K562 (cell line): Measurements from ENCODE around the gene OR10H5. TPM values are rescaled to one million over a fixed set of nuclear protein-coding genes. Genes with fewer than 3 reads are reported as not detected.

Source experiments
- ATAC-seq: fragments of 200-7000 bp; cut with Tn5 transposase; 3 replicates; pipeline ENCODE4 v1.9.1; 2020; ENCODE audit warnings: moderate library complexity
- BruUV-seq: library from RNA; stranded (reverse); fragments of 400-500 nt; replicated peaks from 2 replicates; lab custom pipeline; 2021; lab: Mats Ljungman, UMichigan
- CTCF ChIA-PET: fragments of 300-600 bp; formaldehyde crosslinking; extraction: SDS; loops from one replicate; lab custom pipeline; 2021; ENCODE audit warnings: low intra/inter-chr PET ratio; lab: Yijun Ruan, JAX
- POLR2A ChIA-PET: fragments of 300-600, 350-650 bp; sonication (Branson Sonifier 250); formaldehyde crosslinking; extraction: SDS; loops from one replicate; lab custom pipeline; 2021; ENCODE audit warnings: antibody characterized with exemption, inconsistent platforms; lab: Yijun Ruan, JAX
- DNase-seq, 4 experiments: peaks; one replicate each; pipeline versions ENCODE4 v3.0.0 to v3.0.0-alpha.2; 2011 to 2018; ENCODE audit warnings: low spot score in 3 of 4, mixed read lengths in 3 of 4; ENCODE audit errors: extremely low read depth in 1 of 4
- FAIRE-seq: peaks from 2 replicates; lab custom pipeline; 2011; peaks lifted over from hg19 to GRCh38; lab: Jason Lieb, UNC
- H2AFZ ChIP-seq: 2 replicates; pipeline ENCODE4 v1.6.0; 2011; ENCODE audit warnings: low read depth, low read length, control low read depth, inconsistent platforms
- H3K27ac ChIP-seq: fragments of 200-600 bp; 3 replicates; pipeline ENCODE4 v1.8.0; 2011; ENCODE audit warnings: low read depth, mild to moderate bottlenecking, control low read depth, inconsistent platforms, low read length, moderate library complexity, mixed read lengths; ENCODE audit errors: extremely low read depth
- H3K27me3 ChIP-seq, 2 experiments: fragments of 300-600 bp in 1 of 2; 2 replicates in 1 of 2; 3 replicates in 1 of 2; pipeline versions ENCODE4 v1.6.0 to v1.8.0; 2011; ENCODE audit warnings: inconsistent platforms in 2 of 2, low read length in 2 of 2, mild to moderate bottlenecking in 1 of 2, mixed read lengths in 1 of 2, moderate library complexity in 1 of 2; ENCODE audit not compliant: control insufficient read depth in 2 of 2, insufficient read depth in 2 of 2
- H3K36me3 ChIP-seq: fragments of 300-600 bp; 3 replicates; pipeline ENCODE4 v1.8.0; 2011; ENCODE audit warnings: mild to moderate bottlenecking, low read length, inconsistent platforms; ENCODE audit not compliant: control insufficient read depth, insufficient read depth
- H3K4me1 ChIP-seq, 2 experiments: fragments of 200-600 bp in 1 of 2; replicated peaks in 1 of 2; 2 replicates in 1 of 2; 3 replicates in 1 of 2; pipeline versions ENCODE4 v1.5.1 to v1.8.0; 2011; ENCODE audit warnings: inconsistent platforms in 2 of 2, low read length in 2 of 2, mild to moderate bottlenecking in 1 of 2, mixed read lengths in 1 of 2, moderate library complexity in 1 of 2; ENCODE audit not compliant: control insufficient read depth in 2 of 2, insufficient read depth in 2 of 2
- H3K4me2 ChIP-seq: 2 replicates; pipeline ENCODE4 v1.6.1; 2011; ENCODE audit warnings: low read length, control low read depth, inconsistent platforms, mixed read lengths; ENCODE audit not compliant: insufficient read depth
- H3K4me3 ChIP-seq: fragments of 200-600 bp; sonication (generic), shearing (Covaris generic); 2 replicates; pipeline ENCODE4 v1.5.1; 2016; ENCODE audit warnings: control low read depth, inconsistent platforms
- H3K79me2 ChIP-seq: fragments of 200-600 bp; 3 replicates; pipeline ENCODE4 v1.8.0; 2011; ENCODE audit warnings: low read length, inconsistent platforms; ENCODE audit not compliant: control insufficient read depth, insufficient read depth
- H3K9ac ChIP-seq, 2 experiments: 2 replicates each; pipeline versions ENCODE4 v1.6.0 to v1.6.1; 2011; ENCODE audit warnings: low read depth in 2 of 2, low read length in 2 of 2, control low read depth in 1 of 2, inconsistent platforms in 1 of 2, mild to moderate bottlenecking in 1 of 2, mixed read lengths in 1 of 2; ENCODE audit not compliant: insufficient read depth in 1 of 2
- H3K9me1 ChIP-seq: one replicate; pipeline ENCODE4 v1.6.0; 2011; ENCODE audit warnings: inconsistent platforms, mild to moderate bottlenecking, low read length, moderate library complexity; ENCODE audit not compliant: control insufficient read depth, insufficient read depth
- H3K9me3 ChIP-seq: replicated peaks from 2 replicates; pipeline ENCODE4 v1.5.1; 2011; ENCODE audit warnings: low read depth, low read length, inconsistent platforms; ENCODE audit not compliant: control insufficient read depth, insufficient read depth
- H4K20me1 ChIP-seq: replicated peaks from 2 replicates; pipeline ENCODE4 v1.6.1; 2011; ENCODE audit warnings: low read length, inconsistent platforms, mixed read lengths; ENCODE audit not compliant: control insufficient read depth, insufficient read depth
- DACH1 ChIP-seq: fragments of 450-650 bp; IDR thresholded peaks from 2 replicates; pipeline ENCODE4 v1.6.1; 2018; ENCODE audit not compliant: partially characterized antibody
- E4F1 ChIP-seq: fragments of 250-450 bp; sonication (Bioruptor Pico); IDR thresholded peaks from 2 replicates; pipeline ENCODE4 v1.5.0; 2021; ENCODE audit warnings: mild to moderate bottlenecking, borderline replicate concordance
- HDGF ChIP-seq: fragments of 450-650 bp; IDR thresholded peaks from 2 replicates; pipeline ENCODE4 v1.6.1; 2016
- KAT8 ChIP-seq: fragments of 450-650 bp; IDR thresholded peaks from 2 replicates; pipeline ENCODE4 v1.6.1; 2016; ENCODE audit warnings: low read depth, mild to moderate bottlenecking
- KDM5B ChIP-seq: fragments of 200-600 bp; sonication (generic); IDR thresholded peaks from 2 replicates; pipeline ENCODE4 v1.6.1; 2012; ENCODE audit warnings: low read depth, mild to moderate bottlenecking, moderate library complexity, low read length, control low read depth, inconsistent platforms; ENCODE audit not compliant: insufficient replicate concordance
- MBD2 ChIP-seq: sonication (generic); IDR thresholded peaks from 2 replicates; pipeline ENCODE4 v1.6.1; 2016; ENCODE audit warnings: low read depth, borderline replicate concordance
- PHTF2 ChIP-seq: fragments of 250-450 bp; sonication (Bioruptor Pico); IDR thresholded peaks from 2 replicates; pipeline ENCODE4 v1.5.0; 2021; ENCODE audit warnings: mild to moderate bottlenecking
- TARDBP ChIP-seq: fragments of 450-650 bp; IDR thresholded peaks from 2 replicates; pipeline ENCODE4 v1.6.1; 2016
- ZNF165 ChIP-seq: fragments of 250-450 bp; sonication (Bioruptor Pico); IDR thresholded peaks from 2 replicates; pipeline ENCODE4 v1.4.0; 2020; ENCODE audit warnings: borderline replicate concordance
- ZNF239 ChIP-seq: fragments of 250-450 bp; sonication (Bioruptor Pico); IDR thresholded peaks from 2 replicates; pipeline ENCODE4 v1.4.0; 2020; ENCODE audit warnings: mild to moderate bottlenecking
- ZNF431 ChIP-seq: sonication (generic); formaldehyde crosslinking; IDR thresholded peaks from 2 replicates; pipeline ENCODE4 v1.8.0; 2022; ENCODE audit warnings: mild to moderate bottlenecking, missing genetic modification reagents
- ZNF436 ChIP-seq: fragments of 250-450, 450-650 bp; sonication (Bioruptor Pico); formaldehyde crosslinking; IDR thresholded peaks from 2 replicates; pipeline ENCODE4 v1.7.0; 2020; ENCODE audit warnings: mild to moderate bottlenecking
- ZNF589 ChIP-seq: fragments of 200-800 bp; sonication (Bioruptor generic); IDR thresholded peaks from 2 replicates; pipeline ENCODE4 v1.6.1; 2016; ENCODE audit warnings: low read depth, missing genetic modification characterization, missing compliant biosample characterization
- WGBS: fragments of 100-300 bp; shearing (Covaris generic); methylation state at CpG from one replicate; pipeline ENCODE4 v1.1.6; 2016; ENCODE audit warnings: low coverage, mixed read lengths; ENCODE audit not compliant: insufficient coverage; ENCODE audit errors: missing lambda C conversion rate; 5-methylcytosine and 5-hydroxymethylcytosine counted together
- in situ Hi-C: fragments of 300-500 bp; cut with MboI; formaldehyde crosslinking; loops from 4 replicates; pipeline ENCODE4 v1.15.0; 2018; ENCODE audit warnings: inconsistent platforms, mixed read lengths
- intact Hi-C: fragments of 100-400 bp; cut with micrococcal nuclease; formaldehyde crosslinking; loops from 2 replicates; pipeline ENCODE4 v1.14.2; 2022
- polyA plus RNA-seq, 8 experiments: library from polyadenylated mRNA; depleted of rRNA in 4 of 8; stranded (reverse) in 5 of 8; unstranded in 3 of 8; fragments of >200 nt; fragmentation: Nextera tagmentation in 2 of 8; fragmentation: Illumina TruSeq in 1 of 8; extraction: Ambion mirVana in 2 of 8; extraction: Trizol in 1 of 8; gene quantifications; 2 replicates each; pipeline versions ENCODE4 v1.2.1 to v1.2.3, GENCODE V29; 2011 to 2014; ENCODE audit warnings: inconsistent platforms in 1 of 8, missing spikeins in 1 of 8
- total RNA-seq, 7 experiments: library from RNA; depleted of rRNA in 6 of 7; stranded (reverse); fragments of >200 nt in 6 of 7; fragmentation: Illumina TruSeq in 2 of 7; extraction: Trizol in 2 of 7; gene quantifications; 2 replicates each; pipeline versions ENCODE4 v1.2.1 to v1.2.3, GENCODE V29; 2011 to 2021; ENCODE audit warnings: low replicate concordance in 1 of 7
- TF ChIP-seq, protein P1 (sequence below): fragments of 450-650 bp; IDR thresholded peaks from one replicate; pipeline ENCODE4 v1.6.1; 2018; ENCODE audit warnings: mild to moderate bottlenecking, moderate library complexity; ENCODE audit not compliant: partially characterized antibody

OR10H5 gene
- total and polyA plus RNA-seq, 9 of the 15 experiments (the other 6 are each of a cell fraction or from before 2014, with no cell fraction given), result not detected

DNA sequence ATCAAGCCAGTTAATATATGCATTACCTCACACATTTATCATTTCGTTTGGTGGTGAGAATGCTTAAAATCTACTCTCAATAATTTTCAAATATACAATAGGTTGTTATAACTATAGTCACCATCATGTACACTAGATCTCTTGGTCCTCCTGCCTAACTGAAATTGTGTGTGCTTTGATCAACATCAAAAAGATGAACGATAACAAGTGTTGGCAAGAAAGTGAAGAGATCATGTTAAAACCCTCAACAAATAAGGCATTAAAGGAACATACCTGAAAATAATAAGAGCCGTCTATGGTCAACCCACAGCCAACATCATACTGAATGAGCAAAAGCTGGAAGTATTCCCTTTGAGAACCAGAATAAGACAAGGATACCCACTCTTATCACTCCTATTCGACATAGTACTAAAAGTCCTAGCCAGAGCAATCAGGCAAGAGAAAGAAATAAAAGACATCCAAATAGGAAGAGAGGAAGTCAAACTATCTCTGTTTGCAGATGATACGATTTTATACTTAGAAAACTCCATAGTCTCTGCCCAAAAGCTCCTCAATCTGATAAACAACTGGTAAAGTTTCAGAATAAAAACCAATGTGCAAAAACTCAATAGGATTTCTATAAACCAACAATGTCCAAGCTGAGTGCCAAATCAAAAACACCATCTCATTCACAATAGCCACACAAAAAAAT is 55.9 kb downstream of the OR10H5 start:
- ChIA-PET CTCF (no interaction called here), POLR2A (interaction anchor here (0.5 to 1.4 kb wide), 5 partner anchors 9 to 1214 kb away, joined by 3 to 6 read pairs (median 5); no protein-coding TSS in a partner anchor)
- Histone ChIP-seq H3K79me2 (peaks cover 3% of the 10 kb centered on the region; the same call in 2 of the 3 replicates), H4K20me1 (no peaks in the 10 kb centered on the region), H3K36me3 (no peaks in the 10 kb centered on the region), H3K9ac (no peak overlapping the region), H3K27ac (no peak overlapping the region), H2AFZ (peak overlapping the region; percentile 37; the same call in 1 of the 2 replicates), H3K4me3 (no peak overlapping the region), H3K9me1 (peaks cover 3% of the 10 kb centered on the region), H3K4me1 (peaks cover 24 to 39% of the 10 kb centered on the region in 2 experiments), H3K9me3 (no peaks in the 10 kb centered on the region), H3K4me2 (no peak overlapping the region), H3K27me3 (no peaks in the 10 kb centered on the region)
- in situ Hi-C loops (no loop called here), intact Hi-C loops (loop anchor here (10.0 kb wide), 1 partner anchor 341 kb away; the partner anchor contains the start of gene FAM32A)
- FAIRE-seq (no peak), DNase-seq (no peak), ATAC-seq (no peak)
- no TSS peak for BruUV-seq
- WGBS, result 5% methylated on average over 5 of the region's 5 CpGs
- TF ChIP-seq ZNF589 (CRISPR knock-in tag), result no peak
- no peak for TF ChIP-seq ZNF436 (CRISPR knock-in tag)
- no peak for TF ChIP-seq MBD2
- no peak for TF ChIP-seq ZNF239
- TF ChIP-seq ZNF165, result no peak
- TF ChIP-seq KDM5B, result no peak
- no peak for TF ChIP-seq KAT8
- no peak for TF ChIP-seq ZNF431 (CRISPR knock-in tag)
- no peak for TF ChIP-seq PHTF2 (CRISPR knock-in tag)
- TF ChIP-seq DACH1, result no peak
- no peak for TF ChIP-seq HDGF
- TF ChIP-seq, protein P1, sequence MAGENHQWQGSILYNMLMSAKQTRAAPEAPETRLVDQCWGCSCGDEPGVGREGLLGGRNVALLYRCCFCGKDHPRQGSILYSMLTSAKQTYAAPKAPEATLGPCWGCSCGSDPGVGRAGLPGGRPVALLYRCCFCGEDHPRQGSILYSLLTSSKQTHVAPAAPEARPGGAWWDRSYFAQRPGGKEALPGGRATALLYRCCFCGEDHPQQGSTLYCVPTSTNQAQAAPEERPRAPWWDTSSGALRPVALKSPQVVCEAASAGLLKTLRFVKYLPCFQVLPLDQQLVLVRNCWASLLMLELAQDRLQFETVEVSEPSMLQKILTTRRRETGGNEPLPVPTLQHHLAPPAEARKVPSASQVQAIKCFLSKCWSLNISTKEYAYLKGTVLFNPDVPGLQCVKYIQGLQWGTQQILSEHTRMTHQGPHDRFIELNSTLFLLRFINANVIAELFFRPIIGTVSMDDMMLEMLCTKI, result no peak
- no peak for TF ChIP-seq TARDBP
- no peak for TF ChIP-seq E4F1
